GM12892 (cell line): Measurements from ENCODE around the gene TMEM114.

Experiments
- POLR2A ChIP-seq: IDR thresholded peaks from 2 replicates; pipeline ENCODE4 v1.6.1; 2011; ENCODE audit warnings: low read depth, low read length, control low read depth
- POLR2AphosphoS5 ChIP-seq: IDR thresholded peaks from 2 replicates; pipeline ENCODE4 v1.6.1; 2011; ENCODE audit warnings: low read depth, low read length, control low read depth
- TAF1 ChIP-seq: IDR thresholded peaks from 2 replicates; pipeline ENCODE4 v1.6.1; 2011; ENCODE audit warnings: low read depth, mild to moderate bottlenecking, control low read depth, low read length, borderline replicate concordance

DNA sequence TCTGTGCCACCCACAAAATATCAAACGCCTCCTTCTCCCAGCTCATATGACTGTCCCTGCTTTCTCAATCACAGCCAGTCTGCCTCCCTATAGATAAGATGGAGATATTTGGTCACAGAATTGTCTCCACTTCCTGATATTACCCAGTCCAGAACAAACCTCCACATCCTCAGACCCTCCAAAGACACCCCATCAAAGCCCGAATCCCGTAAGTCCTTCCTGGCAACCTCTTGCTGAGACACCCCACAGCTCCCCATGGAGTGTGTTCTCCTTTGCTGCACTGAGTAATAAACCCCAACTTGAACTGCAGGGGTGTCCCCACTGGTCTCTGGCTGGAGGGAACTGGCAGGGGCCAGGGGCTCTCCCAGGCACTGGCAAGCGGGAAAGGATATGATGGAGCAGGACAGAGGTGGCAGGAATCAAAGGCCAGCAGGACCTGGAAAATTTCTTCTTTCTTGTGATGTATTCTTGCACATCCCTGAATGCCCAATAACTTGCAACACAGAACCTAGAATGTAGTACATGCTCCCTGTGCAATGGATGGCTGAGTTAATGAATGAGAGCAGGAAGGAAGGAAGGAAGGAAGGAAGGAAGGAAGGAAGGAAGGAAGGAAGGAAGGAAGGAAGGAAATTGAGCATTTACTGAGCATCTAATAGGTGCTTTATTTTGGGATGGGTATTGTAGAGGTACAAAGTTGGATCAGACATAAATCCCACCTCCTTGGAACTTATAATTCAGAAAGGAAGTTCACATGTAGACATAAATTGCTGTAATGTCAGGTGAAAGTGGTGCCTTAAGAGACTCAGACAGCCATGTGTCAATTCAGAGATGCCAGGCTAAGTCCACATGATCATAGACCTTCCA is 13.9 kb downstream of the TMEM114 start:
- TF ChIP-seq POLR2A (no peak), POLR2AphosphoS5 (no peak), TAF1 (no peak)
